Measurements from ENCODE around the gene C9orf85.

Gene C9orf85, protein sequence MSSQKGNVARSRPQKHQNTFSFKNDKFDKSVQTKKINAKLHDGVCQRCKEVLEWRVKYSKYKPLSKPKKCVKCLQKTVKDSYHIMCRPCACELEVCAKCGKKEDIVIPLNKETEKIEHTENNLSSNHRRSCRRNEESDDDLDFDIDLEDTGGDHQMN

GRCh38 chr9:71911061-71911907 is at the start of gene C9orf85, which contains the start of gene ABHD17B:
Gene C9orf85 (plus strand): TSS chr9:71911639. CDS start chr9:71911735, 96 bp downstream.
Gene ABHD17B (minus strand): TSS chr9:71911193. CDS start chr9:71875080, 36,113 bp downstream.
- no peaks in the 10 kb centered on the region for H3K36me3 ChIP-seq (ENCODE audit: control insufficient read depth, insufficient read depth, low read length)
- peaks cover 6% of the 10 kb centered on the region for H3K4me1 ChIP-seq
- H3K9me3 ChIP-seq (ENCODE audit: control insufficient read depth, low read length) = no peaks in the 10 kb centered on the region

DNA sequence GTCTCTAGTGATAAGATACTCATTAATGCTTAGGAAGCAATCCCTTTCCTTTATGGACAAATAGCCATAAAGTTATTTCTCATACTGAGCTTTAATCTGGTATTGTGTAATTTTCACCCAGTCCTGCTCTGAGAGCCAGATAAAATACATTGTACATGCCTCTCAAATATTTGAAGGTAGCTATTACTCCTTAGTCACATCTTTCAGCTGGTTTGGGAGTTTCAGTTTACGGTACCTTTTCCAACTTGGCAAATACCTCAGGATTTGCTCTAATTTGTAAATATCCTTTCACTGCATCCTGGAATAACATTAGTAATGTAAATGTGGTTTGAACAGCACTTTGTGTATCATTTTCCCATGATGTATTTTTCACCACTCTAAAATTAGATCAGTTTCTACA is 47.8 kb upstream of the C9orf85 start:
- Histone ChIP-seq H3K36me3 (ENCODE audit: control insufficient read depth, insufficient read depth, low read length) (peaks cover 2% of the 10 kb centered on the region), H3K4me2 (ENCODE audit: low read length) (no peak overlapping the region), H3K9ac (no peak overlapping the region), H3K27me3 (ENCODE audit: control insufficient read depth, insufficient read depth, low read length) (no peaks in the 10 kb centered on the region), H3K9me3 (ENCODE audit: control insufficient read depth, low read length) (no peaks in the 10 kb centered on the region), H2AFZ (no peak overlapping the region), H3K79me2 (no peaks in the 10 kb centered on the region), H3K4me1 (no peaks in the 10 kb centered on the region), H3K4me3 (ENCODE audit: low read depth, low read length) (no peak overlapping the region), H3K27ac (no peak overlapping the region)
- TF ChIP-seq, protein P1, sequence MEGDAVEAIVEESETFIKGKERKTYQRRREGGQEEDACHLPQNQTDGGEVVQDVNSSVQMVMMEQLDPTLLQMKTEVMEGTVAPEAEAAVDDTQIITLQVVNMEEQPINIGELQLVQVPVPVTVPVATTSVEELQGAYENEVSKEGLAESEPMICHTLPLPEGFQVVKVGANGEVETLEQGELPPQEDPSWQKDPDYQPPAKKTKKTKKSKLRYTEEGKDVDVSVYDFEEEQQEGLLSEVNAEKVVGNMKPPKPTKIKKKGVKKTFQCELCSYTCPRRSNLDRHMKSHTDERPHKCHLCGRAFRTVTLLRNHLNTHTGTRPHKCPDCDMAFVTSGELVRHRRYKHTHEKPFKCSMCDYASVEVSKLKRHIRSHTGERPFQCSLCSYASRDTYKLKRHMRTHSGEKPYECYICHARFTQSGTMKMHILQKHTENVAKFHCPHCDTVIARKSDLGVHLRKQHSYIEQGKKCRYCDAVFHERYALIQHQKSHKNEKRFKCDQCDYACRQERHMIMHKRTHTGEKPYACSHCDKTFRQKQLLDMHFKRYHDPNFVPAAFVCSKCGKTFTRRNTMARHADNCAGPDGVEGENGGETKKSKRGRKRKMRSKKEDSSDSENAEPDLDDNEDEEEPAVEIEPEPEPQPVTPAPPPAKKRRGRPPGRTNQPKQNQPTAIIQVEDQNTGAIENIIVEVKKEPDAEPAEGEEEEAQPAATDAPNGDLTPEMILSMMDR (IDR thresholded peaks at IDR 0.05) = no peak

More at GRCh38 chr9:71911061-71911907, at the start of gene C9orf85, which contains the start of gene ABHD17B:
- Histone ChIP-seq H3K27me3 (ENCODE audit: control insufficient read depth, insufficient read depth, low read length) (no peaks in the 10 kb centered on the region), H3K4me3 (ENCODE audit: low read depth, low read length) (peak within 1 kb of the TSS; percentile 89), H3K27ac (peak within 1 kb of the TSS; percentile 88), H3K9ac (peak within 1 kb of the TSS; percentile 76), H3K79me2 (peaks cover 19% of the 10 kb centered on the region), H2AFZ (peak within 1 kb of the TSS; percentile 86), H3K4me2 (ENCODE audit: low read length) (peak within 1 kb of the TSS; percentile 93)
- TF ChIP-seq, protein P1 (IDR thresholded peaks at IDR 0.05) = no peak

GRCh38 chr9:71875345-71875744 is 36.1 kb upstream of the C9orf85 start:
- Histone ChIP-seq H3K36me3 (ENCODE audit: control insufficient read depth, insufficient read depth, low read length) (no peaks in the 10 kb centered on the region), H3K4me3 (ENCODE audit: low read depth, low read length) (no peak overlapping the region), H3K9me3 (ENCODE audit: control insufficient read depth, low read length) (no peaks in the 10 kb centered on the region), H3K4me1 (no peaks in the 10 kb centered on the region), H3K9ac (no peak overlapping the region), H2AFZ (no peak overlapping the region), H3K79me2 (peaks cover 11% of the 10 kb centered on the region), H3K27me3 (ENCODE audit: control insufficient read depth, insufficient read depth, low read length) (no peaks in the 10 kb centered on the region), H3K4me2 (ENCODE audit: low read length) (no peak overlapping the region), H3K27ac (no peak overlapping the region)
- TF ChIP-seq, protein P1 (IDR thresholded peaks at IDR 0.05) = no peak

- Histone ChIP-seq H3K9ac (no peak overlapping the region), H3K36me3 (ENCODE audit: control insufficient read depth, insufficient read depth, low read length) (no peaks in the 10 kb centered on the region), H3K27ac (no peak overlapping the region), H3K9me3 (ENCODE audit: control insufficient read depth, low read length) (no peaks in the 10 kb centered on the region), H3K4me2 (ENCODE audit: low read length) (no peak overlapping the region), H3K79me2 (peaks cover 11% of the 10 kb centered on the region), H3K27me3 (ENCODE audit: control insufficient read depth, insufficient read depth, low read length) (no peaks in the 10 kb centered on the region), H3K4me3 (ENCODE audit: low read depth, low read length) (no peak overlapping the region), H2AFZ (no peak overlapping the region), H3K4me1 (no peaks in the 10 kb centered on the region)
- TF ChIP-seq, protein P1 (IDR thresholded peaks at IDR 0.05) = no peak
These were observed 35.3 kb upstream of the C9orf85 start for GRCh38 chr9:71876106-71876505.

Measured in parathyroid adenoma (tissue), 2 donors.